PFSK-1 (cell line): Measurements from ENCODE around the gene GPR17.

Experiments
- FOXP2 ChIP-seq: optimal IDR thresholded peaks from 2 replicates; pipeline ENCODE3; 2011; ENCODE audit warnings: borderline replicate concordance, control low read depth, inconsistent platforms; ENCODE audit not compliant: insufficient read depth; ENCODE audit errors: extremely low read length, extremely low read depth
- POLR2AphosphoS5 ChIP-seq: IDR thresholded peaks from 2 replicates; pipeline ENCODE4 v1.6.1; 2012; ENCODE audit warnings: low read depth, mild to moderate bottlenecking, control low read depth, low read length, moderate library complexity
- REST ChIP-seq, 2 experiments: IDR thresholded peaks; 2 replicates each; pipeline versions ENCODE4 v1.6.1 to v1.8.0; 2011 to 2012; ENCODE audit warnings: low read depth in 2 of 2, low read length in 2 of 2, control low read depth in 1 of 2, inconsistent platforms in 1 of 2, mild to moderate bottlenecking in 1 of 2, moderate library complexity in 1 of 2; ENCODE audit not compliant: insufficient read depth in 1 of 2
- SIN3A ChIP-seq: IDR thresholded peaks from 2 replicates; pipeline ENCODE4 v1.6.1; 2012; ENCODE audit warnings: mild to moderate bottlenecking, low read length, moderate library complexity, borderline replicate concordance; ENCODE audit not compliant: insufficient read depth
- TAF1 ChIP-seq: IDR thresholded peaks from 2 replicates; pipeline ENCODE4 v1.6.1; 2012; ENCODE audit warnings: low read length, control low read depth, borderline replicate concordance; ENCODE audit not compliant: insufficient read depth

Gene GPR17

GRCh38 chr2:127646487-127647241 is 711 bp downstream of the GPR17 start:
- TF ChIP-seq POLR2AphosphoS5 (no peak), TAF1 (no peak), SIN3A (no peak), FOXP2 (no peak), REST (IDR thresholded peaks at IDR 0.05; ENCODE audit: insufficient read depth in 1 of 2, low read depth in 2 of 2, low read length in 2 of 2) (no peak)

- TF ChIP-seq SIN3A (no peak), POLR2AphosphoS5 (no peak), REST (IDR thresholded peaks at IDR 0.05; ENCODE audit: insufficient read depth in 1 of 2, low read depth in 2 of 2, low read length in 2 of 2) (no peak), TAF1 (no peak), FOXP2 (no peak)
Observed at GRCh38 chr2:127647242-127648190, 1.6 kb downstream of the GPR17 start.

GRCh38 chr2:127648321-127648720 is 2.4 kb downstream of the GPR17 start:
- TF ChIP-seq POLR2AphosphoS5 (no peak), FOXP2 (no peak), TAF1 (no peak), SIN3A (no peak), REST (IDR thresholded peaks at IDR 0.05; ENCODE audit: insufficient read depth in 1 of 2, low read depth in 2 of 2, low read length in 2 of 2) (no peak)

- no peak for TF ChIP-seq SIN3A
- no peak for TF ChIP-seq POLR2AphosphoS5
- TF ChIP-seq TAF1, result no peak
Observed at GRCh38 chr2:127649100-127649611, 3.2 kb downstream of the GPR17 start.

GRCh38 chr2:127649684-127650040 is 3.7 kb downstream of the GPR17 start:
- TF ChIP-seq TAF1, result no peak
- TF ChIP-seq SIN3A, result no peak
- no peak for TF ChIP-seq REST (IDR thresholded peaks at IDR 0.05; ENCODE audit: insufficient read depth in 1 of 2, low read depth in 2 of 2, low read length in 2 of 2)
- TF ChIP-seq FOXP2, result no peak
- TF ChIP-seq POLR2AphosphoS5, result no peak
